H1 (cell line): ENCODE results near the gene RCSD1. TPM values are rescaled to one million over a fixed set of nuclear protein-coding genes. Genes with fewer than 3 reads are reported as not detected.

Experiments
- CBX5 ChIP-seq: fragments of 300-800, 300-1000 bp; sonication (generic); IDR thresholded peaks from 2 replicates; pipeline ENCODE4 v1.7.1; 2016; ENCODE audit warnings: antibody characterized with exemption, low read length, low read depth
- FOSL1 ChIP-seq: IDR thresholded peaks from 2 replicates; pipeline ENCODE4 v1.6.1; 2011; ENCODE audit warnings: mild to moderate bottlenecking, low read depth, low read length, moderate library complexity; ENCODE audit not compliant: insufficient read depth
- MAX ChIP-seq: IDR thresholded peaks from 2 replicates; pipeline ENCODE4 v1.6.1; 2012; ENCODE audit warnings: inconsistent platforms
- NANOG ChIP-seq: IDR thresholded peaks from 2 replicates; pipeline ENCODE4 v1.6.1; 2011; ENCODE audit warnings: low read length, low read depth, mild to moderate bottlenecking, inconsistent platforms; ENCODE audit not compliant: insufficient read depth, poor library complexity, severe bottlenecking
- NRF1 ChIP-seq: IDR thresholded peaks from 2 replicates; pipeline ENCODE4 v1.6.1; 2011; ENCODE audit warnings: mild to moderate bottlenecking, low read depth, low read length, improper control_type of control experiment
- POU5F1 ChIP-seq: IDR thresholded peaks from 2 replicates; pipeline ENCODE4 v1.6.1; 2011; ENCODE audit warnings: low read depth, mild to moderate bottlenecking, low read length, moderate library complexity
- SRF ChIP-seq: IDR thresholded peaks from 2 replicates; pipeline ENCODE4 v1.6.1; 2011; ENCODE audit warnings: mild to moderate bottlenecking, low read depth, low read length, moderate library complexity
- polyA plus RNA-seq, 7 experiments: library from polyadenylated mRNA; depleted of rRNA in 3 of 7; stranded (reverse) in 5 of 7; unstranded in 2 of 7; fragments of >200 nt in 5 of 7; fragments of 200-250 nt in 2 of 7; gene quantifications; 1 replicate in 5 of 7; 2 replicates in 1 of 7; 4 replicates in 1 of 7; pipeline versions ENCODE4 v1.2.1 to v1.2.3, GENCODE V29; 2011 to 2013; ENCODE audit warnings: missing spikeins in 2 of 7, mixed read lengths in 2 of 7
- total RNA-seq: library from RNA; stranded (reverse); fragmentation: NEBNext Ultra II Directional; extraction: Animal tissue kit (Norgen Biotek cat#: 25700); gene quantifications from 2 replicates; pipeline ENCODE4 v1.2.1, GENCODE V29; 2021

Gene RCSD1
- total and polyA plus RNA-seq, 2 of the 8 experiments (the other 6 are each of a cell fraction or from before 2014, with no cell fraction given) = 0.47 to 0.69 TPM

- no peak for TF ChIP-seq CBX5
- no peak for TF ChIP-seq NRF1
- no peak for TF ChIP-seq NANOG
- no peak for TF ChIP-seq MAX
- no peak for TF ChIP-seq FOSL1
- TF ChIP-seq SRF = no peak
- no peak for TF ChIP-seq POU5F1
Measured at GRCh38 chr1:167645625-167646414, 15.8 kb downstream of the RCSD1 start (continued).
